NCI-H82 treated with DMSO at 0.1 percent for 48 hours (cell line): Measurements from ENCODE around the gene AKIRIN1.
A peak's percentile ranks its signal among the peaks of the same experiment; 100 is the strongest.
"Not testable (repeated sequence)": the region's sequence is repeated elsewhere in the genome, so short reads cannot be mapped to it uniquely, and the experiment has no call there.

Experiments used
- DNase-seq: peaks from one replicate; lab custom pipeline; 2025; ENCODE audit not compliant: unreplicated experiment; lab: John Stamatoyannopoulos, UW

Gene AKIRIN1

DNA sequence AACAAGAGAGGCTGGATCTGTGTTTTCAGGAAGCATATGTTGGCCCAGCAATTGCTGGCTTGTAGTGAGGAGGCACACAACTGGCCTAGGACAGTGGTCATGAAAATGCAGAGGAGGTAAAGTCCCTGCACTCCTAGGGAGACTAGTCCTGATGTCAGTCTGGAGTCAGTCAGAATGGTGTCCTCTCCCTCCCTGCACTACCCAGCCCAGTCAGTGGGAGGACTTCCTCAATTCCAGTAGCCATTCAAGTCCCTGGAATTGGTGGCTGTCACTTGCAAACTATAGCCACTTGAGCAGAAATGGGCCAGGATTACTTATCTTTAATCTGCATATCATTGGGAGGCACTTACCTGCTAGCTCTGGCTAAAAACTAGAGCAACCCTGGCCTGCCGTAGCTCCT, 53.7 kb downstream of the AKIRIN1 start:
- DNase-seq = no peak

DNA sequence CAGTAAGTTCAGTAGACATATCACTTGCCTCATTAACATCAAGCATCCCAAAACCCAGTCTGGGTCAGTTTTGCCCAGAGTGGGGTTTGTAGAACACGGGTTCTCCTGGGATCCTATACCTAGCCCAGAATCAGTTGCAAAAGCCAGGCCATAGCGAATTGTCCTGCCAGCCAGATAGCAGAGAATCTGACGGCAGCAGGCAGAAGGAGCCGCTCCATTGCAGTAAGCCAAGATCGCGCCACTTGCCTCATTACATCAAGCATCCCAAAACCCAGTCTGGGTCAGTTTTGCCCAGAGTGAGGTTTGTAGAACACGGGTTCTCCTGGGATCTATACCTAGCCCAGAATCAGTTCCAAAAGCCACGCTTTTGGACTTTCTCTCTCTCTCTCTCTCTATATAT, 54.2 kb downstream of the AKIRIN1 start:
- no peak for DNase-seq

DNA sequence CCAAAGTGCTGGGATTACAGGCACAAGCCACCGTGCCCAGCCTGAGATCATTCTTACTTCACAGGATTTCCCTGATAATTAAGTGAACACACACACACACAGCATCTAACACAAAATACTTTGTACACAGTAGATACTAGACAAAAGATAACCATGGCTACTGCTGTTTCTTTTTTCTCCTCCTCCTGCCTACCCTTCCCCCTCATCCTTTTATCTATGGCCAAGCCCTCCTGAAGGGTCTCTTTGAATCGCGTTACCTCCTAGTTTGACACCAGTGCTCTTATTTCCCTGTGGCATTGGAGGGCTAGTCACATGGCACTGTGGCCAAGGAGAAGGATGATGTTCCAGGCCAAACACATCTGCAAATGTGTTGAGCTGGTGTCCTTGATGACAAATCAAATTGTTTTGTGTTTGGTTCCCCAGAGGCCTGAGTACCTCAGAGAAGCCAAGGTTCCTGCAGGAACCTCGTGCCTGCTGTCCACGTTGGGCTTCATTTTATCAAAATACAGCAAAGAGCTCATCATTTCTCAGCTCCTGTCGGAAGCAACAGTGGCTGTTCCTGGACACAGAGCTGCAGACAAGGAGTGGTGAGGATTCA, 55.6 kb downstream of the AKIRIN1 start:
- no peak for DNase-seq

DNA sequence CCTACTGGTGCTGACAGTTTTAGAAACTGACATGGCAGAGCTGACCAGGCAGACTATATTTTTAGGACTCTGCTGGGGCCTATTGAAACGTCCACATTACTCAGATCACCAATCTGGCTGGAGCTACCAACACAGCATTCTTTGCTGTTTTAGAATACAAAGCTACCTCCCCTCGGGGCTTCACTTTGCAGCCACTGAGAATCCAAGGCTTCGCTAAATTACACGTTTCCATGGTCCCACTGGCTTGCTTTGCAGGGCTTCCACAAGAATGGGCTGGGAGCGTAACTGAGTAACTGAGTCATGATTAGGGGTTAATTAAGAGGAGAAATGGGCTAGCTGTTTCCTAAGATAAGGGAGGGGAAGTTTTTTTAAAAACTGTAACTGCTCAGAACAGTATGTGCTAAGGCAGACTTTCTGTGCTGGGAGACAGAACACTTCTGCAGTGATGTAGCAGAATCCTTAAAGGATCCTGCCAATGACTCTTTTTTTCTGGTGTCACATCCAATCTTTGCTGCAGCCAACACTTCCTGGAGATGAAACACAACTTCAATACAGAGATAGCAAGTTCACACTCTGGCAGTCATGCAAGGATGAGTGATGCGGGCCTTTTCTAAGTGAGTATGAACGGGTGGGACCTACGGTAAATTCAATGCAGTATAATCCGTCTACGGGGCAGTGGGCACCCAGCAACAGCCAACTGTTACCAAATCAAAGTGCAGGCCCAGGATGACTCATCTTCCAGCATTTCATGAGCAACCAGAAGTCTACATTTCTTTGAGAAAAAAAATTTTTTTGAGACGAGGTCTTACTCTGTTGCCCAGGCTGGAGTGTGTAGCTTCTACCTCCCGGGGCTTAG, 56.5 kb downstream of the AKIRIN1 start:
- no peak for DNase-seq

DNA sequence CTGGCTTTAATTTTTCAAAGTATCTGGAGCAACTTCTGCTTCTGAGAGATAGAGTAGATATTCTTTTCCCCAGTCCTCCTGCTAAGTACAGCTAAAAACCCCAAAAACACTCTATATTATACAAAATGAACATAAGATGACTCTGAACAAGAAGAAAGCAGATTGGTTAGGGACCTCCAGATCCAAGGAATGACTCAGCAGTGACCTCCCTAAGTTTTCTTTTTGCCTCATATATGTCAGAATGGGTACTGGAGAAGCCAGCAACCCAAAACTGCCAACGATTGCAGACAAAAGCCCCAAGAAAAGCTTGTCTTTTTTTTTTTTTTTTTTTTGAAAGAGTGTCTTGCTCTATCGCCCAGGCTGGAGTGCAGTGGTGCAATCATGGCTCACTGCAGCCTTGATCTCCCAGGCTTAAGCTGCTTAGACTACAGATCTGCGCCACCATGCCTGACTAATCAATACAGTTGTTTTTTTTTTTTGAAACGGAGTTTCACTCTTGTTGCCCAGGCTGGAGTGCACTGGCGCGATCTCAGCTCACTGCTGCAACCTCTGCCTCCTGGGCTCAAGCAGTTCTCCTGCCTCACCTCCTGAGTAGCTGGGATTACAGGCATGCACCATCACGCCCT, 57.8 kb downstream of the AKIRIN1 start:
- DNase-seq = peak; percentile 10

DNA sequence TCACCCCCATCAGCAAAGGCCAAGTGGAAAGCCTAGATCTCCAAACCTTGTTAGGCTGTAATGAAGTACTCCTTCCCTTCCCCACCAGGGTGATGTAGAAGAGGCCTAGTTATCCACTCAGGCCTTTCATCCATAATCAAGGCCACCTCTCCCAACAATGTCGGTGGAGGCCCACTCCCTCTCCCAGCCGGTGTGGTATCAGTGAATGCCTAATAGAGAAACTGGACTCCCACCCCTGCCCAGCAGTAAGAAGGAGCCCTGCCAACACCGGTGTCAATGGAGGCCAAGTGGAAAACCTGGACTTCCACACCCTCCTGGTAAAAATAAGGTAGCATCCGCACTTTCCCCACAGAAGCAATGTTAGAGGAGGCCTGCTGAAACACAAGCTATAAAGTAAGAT, 58.9 kb downstream of the AKIRIN1 start:
- no peak for DNase-seq

DNA sequence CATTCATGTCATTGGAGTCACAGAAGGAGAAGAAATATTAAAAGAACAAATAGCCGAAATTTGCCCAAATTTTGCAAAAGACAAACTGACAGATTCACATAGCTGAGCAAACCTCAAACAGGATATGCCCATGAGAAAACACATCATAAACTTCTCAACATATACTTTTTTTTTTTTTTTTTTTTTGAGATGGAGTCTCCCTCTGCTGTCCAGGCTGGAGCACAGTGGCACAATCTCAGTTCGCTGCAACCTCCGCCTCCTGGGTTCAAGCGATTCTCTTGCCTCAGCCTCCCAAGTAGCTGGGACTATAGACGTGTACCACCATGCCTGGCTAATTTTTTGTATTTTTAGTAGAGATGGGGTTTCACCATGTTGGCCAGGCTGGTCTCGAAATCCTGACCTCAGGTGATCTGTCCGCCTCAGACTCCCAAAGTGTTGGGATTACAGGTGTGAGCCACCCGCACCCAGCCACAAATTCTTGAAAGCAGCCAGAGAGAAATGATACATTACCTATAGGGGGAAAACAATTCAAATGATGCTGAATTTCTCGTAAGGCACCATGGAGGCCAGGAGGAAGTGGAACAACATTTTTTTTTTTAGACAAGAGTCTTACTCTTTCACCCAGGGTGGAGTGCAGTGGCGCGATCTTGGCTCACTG, 60.2 kb downstream of the AKIRIN1 start:
- not testable (repeated sequence) for DNase-seq

DNA sequence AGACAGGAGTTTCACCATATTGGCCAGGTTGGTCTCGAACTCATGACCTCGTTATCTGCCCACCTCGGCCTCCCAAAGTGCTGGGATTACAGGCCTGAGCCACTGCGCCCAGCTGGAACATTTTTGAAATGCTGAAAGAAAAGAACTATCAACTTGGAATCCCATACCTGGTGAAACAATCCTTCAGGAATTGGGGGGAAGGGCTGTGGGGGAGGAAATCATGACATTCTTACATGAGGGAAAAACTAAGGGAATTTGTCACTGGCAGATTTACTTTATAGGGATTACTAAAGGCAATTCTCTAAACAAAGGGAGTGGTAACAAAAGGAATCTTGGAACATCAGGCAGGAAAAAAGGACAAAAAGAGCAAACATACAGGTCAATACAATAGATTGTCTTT, 60.9 kb downstream of the AKIRIN1 start:
- DNase-seq = no peak

DNA sequence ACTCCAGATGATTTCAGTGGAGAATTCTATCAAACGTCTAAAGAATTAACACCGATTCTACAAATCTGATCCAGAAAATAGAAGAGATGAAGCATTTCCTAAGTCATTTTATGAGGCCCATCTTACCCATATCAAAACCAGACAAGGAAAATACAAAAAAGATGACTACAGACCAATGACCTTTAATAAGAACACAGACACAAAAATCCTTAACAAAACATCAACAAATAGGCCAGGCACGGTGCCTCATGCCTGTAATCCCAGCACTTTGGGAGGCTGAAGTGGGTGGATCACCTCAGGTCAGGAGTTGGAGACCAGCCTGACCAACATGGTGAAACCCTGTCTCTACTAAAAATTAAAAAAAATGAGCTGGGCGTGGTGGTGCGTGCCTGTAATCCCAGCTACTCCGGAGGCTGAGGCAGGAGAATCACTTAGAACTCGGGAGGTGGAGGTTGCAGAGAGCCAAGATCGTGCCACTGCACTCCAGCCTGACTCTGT, 64.2 kb downstream of the AKIRIN1 start:
- DNase-seq = not testable (repeated sequence)
